ENCODE results near the gene LBHD1.
"Not testable (repeated sequence)": the region's sequence is repeated elsewhere in the genome, so short reads cannot be mapped to it uniquely, and the experiment has no call there.

The LBHD1 gene

GRCh38 chr11:62671608-62672389, at the start of gene LBHD1, which contains the start of gene UQCC3:
LBHD1 (minus strand) TSS chr11:62672267; CDS start chr11:62670031, 2,236 bp downstream.
UQCC3 (plus strand) TSS chr11:62671673; CDS start chr11:62671746, 73 bp downstream.
- peak; percentile 80 for DNase-seq (ENCODE audit: low spot score)

DNA sequence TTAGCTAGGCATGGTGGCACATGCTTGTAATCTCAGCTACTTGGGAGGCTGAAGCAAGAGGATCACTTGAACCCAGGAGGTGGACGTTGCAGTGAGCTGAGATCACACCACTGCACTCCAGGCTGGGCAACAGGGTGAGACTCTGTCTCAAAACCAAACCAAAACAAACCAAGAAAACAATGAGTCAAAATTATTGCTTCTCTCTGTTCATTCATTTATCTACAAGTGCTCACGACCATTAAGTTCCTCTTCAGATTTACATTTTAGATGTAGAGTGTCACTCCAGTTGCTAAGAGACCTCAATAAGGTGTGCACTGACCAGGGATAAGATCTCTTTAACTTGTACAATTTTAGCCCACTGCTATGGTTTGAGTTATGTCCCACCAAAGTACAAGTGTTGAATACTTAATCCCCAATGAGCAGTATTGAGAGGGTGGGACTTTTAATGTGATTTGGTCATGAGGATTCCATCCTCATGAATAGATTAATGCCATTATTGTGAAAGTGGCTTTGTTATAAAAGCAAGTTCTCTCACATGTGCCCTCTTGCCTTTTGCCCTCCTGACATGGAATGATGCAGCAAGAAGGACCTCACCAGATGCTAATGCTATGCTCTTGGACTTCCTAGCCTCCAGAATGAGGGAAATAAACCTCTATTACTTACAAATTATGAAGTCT, 47.4 kb upstream of the LBHD1 start:
- DNase-seq (ENCODE audit: low spot score): no peak

- no peak for DNase-seq (ENCODE audit: low spot score)
Observed at GRCh38 chr11:62716816-62717215, 44.7 kb upstream of the LBHD1 start.

DNA sequence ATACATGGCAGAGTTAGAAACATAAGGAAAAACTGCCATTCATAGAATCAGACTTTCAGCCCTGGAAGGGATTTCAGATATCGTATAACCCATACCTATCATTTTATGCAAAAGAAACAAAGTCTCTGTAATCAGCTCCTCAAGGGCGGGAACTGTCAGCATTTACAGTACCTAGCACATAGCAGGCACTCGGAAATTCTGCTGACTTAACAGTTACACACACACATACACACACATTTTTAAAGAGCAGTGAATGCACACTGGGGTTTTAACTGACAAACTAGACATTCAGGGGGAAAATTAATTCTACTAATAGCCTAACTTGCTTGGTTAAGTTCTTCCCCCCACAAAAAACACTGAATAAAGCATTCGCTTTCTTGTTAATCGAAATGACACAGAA, 44.1 kb upstream of the LBHD1 start:
- DNase-seq (ENCODE audit: low spot score): no peak

DNA sequence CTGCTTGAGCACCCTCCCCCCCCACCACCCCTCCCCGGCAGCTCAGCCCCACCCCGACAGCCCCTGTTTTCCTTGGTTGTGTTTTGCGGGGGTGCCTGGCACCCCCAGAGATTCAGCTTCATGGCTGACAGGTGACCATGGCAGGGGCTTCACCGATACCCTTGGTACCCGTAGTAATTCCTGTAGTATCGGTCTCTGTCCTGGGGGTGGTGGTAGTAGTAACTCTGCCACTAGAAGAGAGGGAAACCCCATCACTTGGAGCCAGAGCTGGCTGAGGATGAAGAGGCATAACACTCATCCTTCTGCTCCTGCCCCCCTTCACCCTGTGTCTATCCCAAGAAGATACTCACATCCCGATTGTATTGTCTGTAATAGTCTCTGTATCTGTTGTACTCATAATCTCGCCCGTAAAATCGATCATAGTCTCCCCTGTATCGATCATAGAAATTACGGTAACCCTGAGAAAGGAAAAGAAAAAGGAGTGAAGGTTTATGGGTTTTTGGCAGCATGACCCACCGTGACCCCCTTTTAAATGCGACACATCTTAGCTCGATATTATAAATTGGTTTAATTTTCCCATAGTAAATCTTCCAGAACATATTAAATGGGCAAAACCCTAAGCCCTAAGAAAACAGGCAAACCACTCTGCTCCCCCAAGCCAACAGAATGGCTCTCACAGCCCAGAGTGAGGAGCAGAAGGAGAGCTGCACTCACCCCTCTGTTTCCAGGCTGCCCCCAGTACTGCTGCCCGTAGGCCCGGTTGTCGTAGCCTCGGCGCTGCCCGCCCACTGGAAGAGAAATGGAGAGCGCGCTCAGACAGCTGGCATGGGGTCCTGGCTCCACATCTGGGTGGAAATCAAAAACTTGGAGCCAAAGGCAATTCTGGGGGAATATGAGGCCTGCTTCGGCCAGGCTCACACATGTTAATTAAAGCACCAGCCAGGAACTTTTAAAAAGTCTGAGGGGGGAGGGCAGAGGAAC, 43.4 kb upstream of the LBHD1 start:
- no peak for DNase-seq (ENCODE audit: low spot score)

- DNase-seq (ENCODE audit: low spot score): no peak
Observed at GRCh38 chr11:62713343-62713742, 41.3 kb upstream of the LBHD1 start.

- DNase-seq (ENCODE audit: low spot score): no peak
Observed at GRCh38 chr11:62712861-62713260, 40.8 kb upstream of the LBHD1 start.

DNA sequence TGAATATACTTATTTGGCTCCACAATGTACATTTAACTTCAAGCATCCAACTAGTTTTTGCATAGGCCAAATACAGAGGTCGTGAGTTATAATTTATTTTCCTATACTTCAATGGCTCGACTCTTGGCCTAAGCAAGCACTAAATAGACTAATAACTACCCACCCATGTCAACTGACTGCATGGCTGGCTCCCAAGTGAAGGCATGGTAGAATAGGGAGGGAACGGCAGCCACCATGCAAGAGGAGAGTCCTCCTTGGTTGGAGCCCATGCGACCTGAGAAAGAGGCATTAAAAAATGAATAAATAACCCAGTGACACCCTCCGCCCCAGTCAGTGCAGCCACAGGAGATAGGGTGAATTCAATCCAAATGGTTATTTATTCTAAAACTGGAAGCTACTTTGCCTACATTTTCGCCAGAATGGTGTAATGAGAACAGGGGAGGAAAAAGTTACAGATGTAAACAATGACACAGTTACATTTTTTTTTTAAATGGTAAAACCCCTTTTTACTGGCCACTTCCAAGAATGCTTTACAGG, 40.3 kb upstream of the LBHD1 start:
- DNase-seq (ENCODE audit: low spot score): no peak

GRCh38 chr11:62710001-62710345, 37.9 kb upstream of the LBHD1 start:
- DNase-seq (ENCODE audit: low spot score): no peak

DNA sequence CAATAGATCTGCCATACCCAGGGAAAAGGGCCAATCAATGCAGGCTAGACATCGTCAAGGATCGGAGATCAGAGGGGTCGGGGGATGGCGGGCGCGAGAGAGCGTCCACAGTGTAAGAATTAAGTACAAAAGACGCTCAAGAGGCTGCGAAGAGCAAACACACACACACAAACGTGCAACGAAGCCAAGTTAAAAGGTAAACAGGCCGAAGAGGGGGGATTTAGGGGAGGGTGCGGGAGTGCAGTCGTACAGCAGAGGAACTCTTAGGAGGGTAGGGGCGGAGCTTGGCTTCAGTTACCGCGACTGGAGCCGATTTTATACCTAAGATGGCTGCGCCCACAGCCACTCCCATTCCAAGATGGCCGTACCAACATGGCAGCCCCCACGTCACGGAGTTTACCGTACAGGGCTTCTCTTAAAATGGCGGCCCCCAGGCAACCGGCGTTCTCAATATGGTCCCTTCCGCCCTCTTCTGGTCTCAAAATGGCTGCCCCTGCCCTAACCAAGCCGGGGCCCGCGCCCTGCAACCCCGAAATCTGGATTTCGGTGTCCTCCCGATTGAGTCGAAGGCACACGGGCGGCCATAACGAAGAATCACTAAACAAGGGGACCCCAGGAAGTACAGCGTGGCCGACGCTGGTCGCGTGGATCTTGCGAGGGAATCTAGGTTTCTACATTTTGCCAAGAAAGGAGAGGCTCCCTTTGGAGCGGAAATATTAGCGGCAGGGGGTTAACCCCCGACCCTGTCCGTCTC, 37.4 kb upstream of the LBHD1 start:
- DNase-seq (ENCODE audit: low spot score): peak; percentile 81

GRCh38 chr11:62708793-62709192, 36.7 kb upstream of the LBHD1 start:
- DNase-seq (ENCODE audit: low spot score): no peak

DNA sequence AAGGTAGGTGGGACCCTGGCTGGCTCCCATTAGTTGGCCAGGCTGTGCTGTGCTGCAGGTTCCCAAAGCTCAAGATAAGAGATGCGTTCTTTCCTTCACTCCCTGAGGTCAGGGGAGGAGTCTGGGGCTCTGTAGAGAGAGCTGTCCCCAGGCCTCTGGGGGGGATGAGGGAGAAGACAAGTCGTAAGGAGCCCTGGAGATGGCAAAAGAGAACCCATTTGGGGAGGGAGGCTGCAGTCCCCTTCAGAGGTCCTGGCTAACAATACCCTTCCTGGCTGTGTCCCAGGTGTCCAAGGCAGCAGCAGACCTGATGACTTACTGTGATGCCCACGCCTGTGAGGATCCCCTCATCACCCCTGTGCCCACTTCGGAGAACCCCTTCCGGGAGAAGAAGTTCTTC, 36.3 kb upstream of the LBHD1 start:
- DNase-seq (ENCODE audit: low spot score): no peak

DNA sequence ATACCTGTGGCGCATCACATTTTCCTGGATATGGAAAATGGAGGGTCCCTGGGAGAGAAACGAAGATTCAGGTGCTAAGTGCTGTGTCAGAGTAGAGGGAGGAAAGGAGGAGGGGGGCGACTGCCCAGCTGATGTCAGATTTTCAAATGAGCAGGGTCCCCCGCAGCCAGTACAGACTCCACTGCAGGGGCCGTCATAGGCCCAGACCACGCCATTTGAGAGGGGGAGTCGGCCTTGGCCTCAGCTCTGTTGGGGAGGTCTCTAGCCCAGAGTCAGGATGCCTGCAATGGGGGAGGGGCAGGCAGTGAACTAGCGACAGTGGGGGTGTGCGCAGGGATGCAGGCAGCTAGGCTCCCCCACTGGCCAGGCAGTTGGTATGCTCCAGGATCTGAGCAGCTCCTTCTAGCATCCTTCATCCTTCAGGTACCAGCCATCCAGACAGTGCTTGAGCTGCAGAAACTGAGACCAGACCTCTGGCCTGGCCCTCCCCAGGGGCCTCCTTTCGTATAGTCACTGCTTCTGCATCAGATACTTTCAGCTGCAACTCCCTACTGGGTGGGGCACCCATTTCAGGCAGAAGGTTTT, 35.3 kb upstream of the LBHD1 start, which contains the start of the genes BSCL2 and GNG3:
Gene BSCL2, minus strand, starts transcription at position 148 of the 585 bp plus-strand sequence. CDS start 229 bp downstream, outside the sequence.
Gene GNG3, plus strand, starts transcription at position 400 of the 585 bp plus-strand sequence. CDS start 620 bp downstream, outside the sequence.
- peak; percentile 73 for DNase-seq (ENCODE audit: low spot score)

GRCh38 chr11:62706850-62707247, 34.8 kb upstream of the LBHD1 start:
- no peak for DNase-seq (ENCODE audit: low spot score)

- peak; percentile 95 for DNase-seq (ENCODE audit: low spot score)
Observed at GRCh38 chr11:62705880-62706849, 34.1 kb upstream of the LBHD1 start.

- DNase-seq (ENCODE audit: low spot score): no peak
Observed at GRCh38 chr11:62705413-62705812, 33.3 kb upstream of the LBHD1 start.

GRCh38 chr11:62703921-62704320, 31.9 kb upstream of the LBHD1 start:
- DNase-seq (ENCODE audit: low spot score): not testable (repeated sequence)

- DNase-seq (ENCODE audit: low spot score): no peak
Observed at GRCh38 chr11:62702246-62702645, 30.2 kb upstream of the LBHD1 start.

DNA sequence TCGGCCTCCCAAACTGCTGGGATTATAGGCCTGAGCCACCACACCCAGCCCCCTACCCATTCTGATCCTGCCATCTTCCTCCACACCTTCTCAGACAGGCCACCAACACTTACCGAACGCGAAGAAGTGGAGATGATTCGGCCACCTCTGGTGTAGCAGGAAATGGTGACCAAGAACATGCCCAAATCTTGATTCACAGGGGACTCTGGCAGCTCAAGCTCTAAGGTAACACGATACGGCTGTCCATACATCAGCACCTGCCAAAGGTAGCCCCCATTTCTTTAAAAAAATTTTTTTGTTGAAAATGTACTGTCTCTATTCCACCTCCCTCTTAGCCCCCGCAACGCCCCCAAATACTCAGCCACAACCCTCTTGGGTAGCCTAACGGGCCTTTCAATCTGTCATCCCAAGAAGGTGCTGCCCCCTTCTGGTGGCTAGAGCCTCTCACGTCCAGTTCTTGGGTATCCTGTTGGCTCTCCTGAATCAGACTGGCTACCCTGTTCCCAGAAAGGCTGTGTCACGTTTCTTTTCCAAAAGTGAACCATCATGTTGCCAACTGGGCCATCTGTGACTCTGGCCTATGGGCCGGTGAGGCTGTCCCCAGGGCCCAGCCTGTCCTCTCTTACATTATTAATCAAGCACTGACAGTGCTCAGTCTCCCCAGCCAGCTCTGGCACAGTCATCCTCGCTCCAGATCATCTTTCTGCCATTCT, 22.5 kb upstream of the LBHD1 start:
- DNase-seq (ENCODE audit: low spot score): peak; percentile 81

Data from iPS-NIHi11 (cell line).